ENCODE data around the gene THADA.
"Not testable (repeated sequence)": the region's sequence is repeated elsewhere in the genome, so short reads cannot be mapped to it uniquely, and the experiment has no call there.

Gene THADA

GRCh38 chr2:43462866-43463641, 132.8 kb downstream of the THADA start:
- no peak for DNase-seq

- no peak for DNase-seq
Observed at GRCh38 chr2:43461453-43462073, 134.3 kb downstream of the THADA start.

- DNase-seq = no peak
Observed at GRCh38 chr2:43460611-43461365, 135.1 kb downstream of the THADA start.

GRCh38 chr2:43460174-43460546, 135.7 kb downstream of the THADA start:
- DNase-seq = no peak

- no peak for DNase-seq
Observed at GRCh38 chr2:43459446-43460173, 136.2 kb downstream of the THADA start.

- no peak for DNase-seq
Observed at GRCh38 chr2:43458014-43458628, 137.7 kb downstream of the THADA start.

GRCh38 chr2:43455731-43456642, 139.9 kb downstream of the THADA start:
- peak; percentile 5 for DNase-seq

GRCh38 chr2:43455296-43455695, 140.5 kb downstream of the THADA start:
- DNase-seq = no peak

- DNase-seq = no peak
Observed at GRCh38 chr2:43454791-43455190, 141.0 kb downstream of the THADA start.

- no peak for DNase-seq
Observed at GRCh38 chr2:43453179-43454170, 142.4 kb downstream of the THADA start.

- DNase-seq = no peak
Observed at GRCh38 chr2:43452318-43452731, 143.5 kb downstream of the THADA start.

- DNase-seq = no peak
Observed at GRCh38 chr2:43450617-43451016, 145.2 kb downstream of the THADA start.

- no peak for DNase-seq
Observed at GRCh38 chr2:43448822-43449110, 147.1 kb downstream of the THADA start.

GRCh38 chr2:43448011-43448821, 147.6 kb downstream of the THADA start:
- no peak for DNase-seq

- not testable (repeated sequence) for DNase-seq
Observed at GRCh38 chr2:43446755-43447154, 149.1 kb downstream of the THADA start.

- DNase-seq = no peak
Observed at GRCh38 chr2:43445781-43446180, 150.1 kb downstream of the THADA start.

- DNase-seq = no peak
Observed at GRCh38 chr2:43444989-43445645, 150.7 kb downstream of the THADA start.

- DNase-seq = no peak
Observed at GRCh38 chr2:43443282-43443681, 152.6 kb downstream of the THADA start.

- no peak for DNase-seq
Observed at GRCh38 chr2:43441195-43441594, 154.6 kb downstream of the THADA start.

All from GDM1 (cell line).